ENCODE results near the gene DHX8.

The DHX8 gene

GRCh38 chr17:43543771-43544575 lies 60.2 kb downstream of the DHX8 start:
- H3K4me3 ChIP-seq (ENCODE audit: low read depth, low read length), result peak overlapping the region; percentile 69
- TF ChIP-seq CTCF (IDR thresholded peaks at IDR 0.05; ENCODE audit: low read depth, low read length), result no peak

GRCh38 chr17:43545383-43545632 lies 61.5 kb downstream of the DHX8 start:
- TF ChIP-seq CTCF (IDR thresholded peaks at IDR 0.05; ENCODE audit: low read depth, low read length), result no peak
- H3K4me3 ChIP-seq (ENCODE audit: low read depth, low read length), result peak overlapping the region; percentile 69

- H3K4me3 ChIP-seq (ENCODE audit: low read depth, low read length), result peak within 1 kb of the TSS; percentile 69
- no peak for TF ChIP-seq CTCF (IDR thresholded peaks at IDR 0.05; ENCODE audit: low read depth, low read length)
Measured at GRCh38 chr17:43546319-43547188, 62.8 kb downstream of the DHX8 start, which contains the start of gene ETV4. Gene ETV4, minus strand, starts transcription at chr17:43546340. Its CDS starts 723 bp downstream, at chr17:43545617.

GRCh38 chr17:43547189-43547550 lies 63.4 kb downstream of the DHX8 start:
- H3K4me3 ChIP-seq (ENCODE audit: low read depth, low read length), result no peak overlapping the region
- no peak for TF ChIP-seq CTCF (IDR thresholded peaks at IDR 0.05; ENCODE audit: low read depth, low read length)

GRCh38 chr17:43547659-43548256 lies 64.0 kb downstream of the DHX8 start:
- no peak overlapping the region for H3K4me3 ChIP-seq (ENCODE audit: low read depth, low read length)
- TF ChIP-seq CTCF (IDR thresholded peaks at IDR 0.05; ENCODE audit: low read depth, low read length), result no peak

- no peak overlapping the region for H3K4me3 ChIP-seq (ENCODE audit: low read depth, low read length)
- no peak for TF ChIP-seq CTCF (IDR thresholded peaks at IDR 0.05; ENCODE audit: low read depth, low read length)
Measured at GRCh38 chr17:43548689-43549379, 65.1 kb downstream of the DHX8 start.
